HEK293T (cell line): Measurements from ENCODE around the gene MRPL44.

Experiments used
- ARNT ChIP-seq: fragments of 450-650 bp; IDR thresholded peaks from 2 replicates; pipeline ENCODE4 v1.6.1; 2017; ENCODE audit warnings: mild to moderate bottlenecking
- BHLHE40 ChIP-seq: fragments of 450-650 bp; IDR thresholded peaks from 2 replicates; pipeline ENCODE4 v1.6.1; 2016; ENCODE audit warnings: mild to moderate bottlenecking, moderate library complexity, borderline replicate concordance
- ELF4 ChIP-seq: fragments of 450-650 bp; IDR thresholded peaks from 2 replicates; pipeline ENCODE4 v1.6.1; 2017; ENCODE audit warnings: antibody characterized with exemption
- FOXA1 ChIP-seq: fragments of 450-650 bp; IDR thresholded peaks from 2 replicates; pipeline ENCODE4 v1.6.1; 2016; ENCODE audit warnings: mild to moderate bottlenecking
- FOXK2 ChIP-seq: fragments of 450-650 bp; IDR thresholded peaks from 2 replicates; pipeline ENCODE4 v1.6.1; 2016; ENCODE audit warnings: mild to moderate bottlenecking
- FOXM1 ChIP-seq: fragments of 450-650 bp; IDR thresholded peaks from 2 replicates; pipeline ENCODE4 v1.6.1; 2017; ENCODE audit warnings: mild to moderate bottlenecking, borderline replicate concordance
- L3MBTL2 ChIP-seq: fragments of 450-650 bp; conservative IDR thresholded peaks from 2 replicates; pipeline ENCODE4 v1.6.1; 2016; ENCODE audit warnings: mild to moderate bottlenecking
- LEF1 ChIP-seq: fragments of 450-650 bp; IDR thresholded peaks from 2 replicates; pipeline ENCODE4 v1.6.1; 2017; ENCODE audit warnings: mild to moderate bottlenecking, borderline replicate concordance
- PKNOX1 ChIP-seq: fragments of 450-650 bp; IDR thresholded peaks from 2 replicates; pipeline ENCODE4 v1.6.1; 2016
- SP1 ChIP-seq: fragments of 450-650 bp; IDR thresholded peaks from 2 replicates; pipeline ENCODE4 v1.6.1; 2017
- SUZ12 ChIP-seq: fragments of 450-650 bp; IDR thresholded peaks from 2 replicates; pipeline ENCODE4 v1.6.1; 2016; ENCODE audit warnings: mild to moderate bottlenecking
- TARDBP ChIP-seq: fragments of 450-650 bp; IDR thresholded peaks from 2 replicates; pipeline ENCODE4 v1.6.1; 2016

GRCh38 chr2:223980397-223980735 lies 23.1 kb downstream of the MRPL44 start:
- TF ChIP-seq ELF4 (no peak), FOXM1 (no peak), SP1 (no peak), SUZ12 (no peak), FOXK2 (no peak), TARDBP (no peak), ARNT (no peak), FOXA1 (no peak), PKNOX1 (no peak), L3MBTL2 (no peak), BHLHE40 (no peak), LEF1 (no peak)
